Embryonic facial prominence (tissue), 1 donor: ENCODE results near the gene SUPT5H.
A peak's percentile ranks its signal among the peaks of the same experiment; 100 is the strongest.
"Not testable (repeated sequence)": the region's sequence is repeated elsewhere in the genome, so short reads cannot be mapped to it uniquely, and the experiment has no call there.

Experiments
- DNase-seq: peaks from one replicate; pipeline ENCODE4 v3.0.0-alpha.2; 2016; ENCODE audit errors: extremely low spot score

SUPT5H gene

DNA sequence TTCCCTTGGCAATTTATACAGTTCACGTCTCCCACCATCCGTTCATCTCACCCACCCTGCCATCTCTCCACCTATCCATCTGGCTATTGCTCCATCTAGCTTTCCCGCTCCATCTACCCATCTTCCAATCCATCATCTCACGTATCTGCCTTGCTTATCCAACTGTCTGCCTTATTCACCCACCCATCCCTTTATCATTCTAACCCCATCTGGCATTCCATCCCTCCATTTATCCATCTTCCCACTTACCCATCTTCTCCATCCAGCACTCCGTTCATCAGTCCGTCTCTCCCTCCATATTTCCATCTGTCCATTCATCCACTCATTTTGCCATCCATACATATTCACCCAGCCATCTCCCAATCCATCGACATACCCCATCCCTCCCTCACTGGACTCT lies 19.6 kb upstream of the SUPT5H start:
- DNase-seq = no peak

DNA sequence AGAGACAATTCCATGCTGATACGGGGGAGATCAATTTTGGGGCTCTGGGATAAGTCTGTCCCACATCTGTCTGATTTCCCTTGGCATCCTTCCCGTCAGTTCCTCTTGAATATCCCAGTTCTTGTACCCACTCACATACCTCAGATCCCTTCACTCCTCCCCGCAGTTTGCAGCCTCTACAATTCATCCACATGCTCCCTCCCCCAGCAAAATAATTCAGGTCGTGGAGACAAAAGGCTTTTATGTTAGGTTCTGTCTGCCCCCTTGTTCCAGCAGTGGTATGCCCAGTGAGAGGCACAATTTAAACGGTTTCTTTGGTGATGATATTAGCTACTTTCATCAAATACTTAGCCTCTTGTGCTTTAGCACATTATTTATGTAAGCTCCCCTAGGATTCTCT lies 19.2 kb upstream of the SUPT5H start:
- no peak for DNase-seq

DNA sequence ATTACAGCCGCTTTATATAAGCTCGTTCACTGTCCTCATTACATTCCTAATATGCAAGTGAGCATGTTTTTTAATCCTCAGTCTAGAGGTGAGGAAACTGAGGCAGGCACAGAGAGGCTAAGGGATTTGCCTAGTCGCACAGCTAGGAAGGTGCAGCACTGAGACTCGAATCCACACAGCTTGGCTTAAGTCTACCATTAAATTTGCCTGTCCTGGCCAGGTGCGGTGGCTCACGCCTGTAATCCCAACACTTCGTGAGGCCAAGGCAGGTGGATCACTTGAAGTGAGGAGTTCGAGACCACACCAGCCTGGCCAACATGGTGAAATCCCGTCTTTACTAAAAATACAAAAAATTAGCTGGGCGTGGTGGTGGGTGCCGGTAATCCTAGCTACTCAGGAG lies 17.7 kb upstream of the SUPT5H start:
- DNase-seq = no peak

DNA sequence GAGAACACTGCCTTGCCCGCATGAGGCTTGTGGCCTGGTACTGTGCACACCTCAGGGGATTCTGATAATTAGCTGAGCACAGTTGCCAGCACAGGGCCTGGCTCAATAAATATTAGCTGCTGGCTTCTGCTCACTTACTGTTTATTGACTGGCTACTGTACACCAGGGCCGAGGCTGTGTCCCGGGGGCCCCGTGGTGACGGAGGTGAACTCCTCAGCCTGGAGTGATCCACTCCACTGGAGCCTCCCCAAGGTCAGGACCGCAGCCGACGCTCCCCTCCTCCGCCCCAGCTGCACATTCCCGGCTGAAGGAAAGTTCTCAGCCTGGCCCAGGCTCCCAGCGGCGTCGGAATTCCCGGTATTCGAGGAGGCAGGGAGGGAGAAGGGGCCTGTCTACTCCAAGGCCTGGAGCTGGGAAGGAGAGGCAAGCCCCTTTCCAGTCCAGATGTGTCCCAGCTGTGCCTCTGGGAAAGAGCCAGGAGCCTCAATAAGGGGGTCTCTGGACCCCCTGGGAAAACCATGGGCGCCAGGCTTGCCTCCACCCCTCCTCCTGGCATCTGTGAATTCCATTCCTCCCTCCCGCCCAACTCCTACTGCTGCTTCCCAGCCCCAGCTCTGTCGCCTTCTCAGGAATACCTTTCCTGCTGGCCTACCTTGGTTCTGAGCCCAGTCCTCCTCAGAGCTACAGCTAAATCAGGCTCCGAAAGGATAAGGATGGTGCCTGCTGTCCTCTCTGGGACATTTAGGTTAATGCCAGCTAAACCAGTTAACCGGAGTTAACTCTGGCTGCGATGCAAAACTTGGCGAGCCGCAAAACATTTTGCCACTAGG lies 16.9 kb upstream of the SUPT5H start:
- peak; percentile 81 for DNase-seq

DNA sequence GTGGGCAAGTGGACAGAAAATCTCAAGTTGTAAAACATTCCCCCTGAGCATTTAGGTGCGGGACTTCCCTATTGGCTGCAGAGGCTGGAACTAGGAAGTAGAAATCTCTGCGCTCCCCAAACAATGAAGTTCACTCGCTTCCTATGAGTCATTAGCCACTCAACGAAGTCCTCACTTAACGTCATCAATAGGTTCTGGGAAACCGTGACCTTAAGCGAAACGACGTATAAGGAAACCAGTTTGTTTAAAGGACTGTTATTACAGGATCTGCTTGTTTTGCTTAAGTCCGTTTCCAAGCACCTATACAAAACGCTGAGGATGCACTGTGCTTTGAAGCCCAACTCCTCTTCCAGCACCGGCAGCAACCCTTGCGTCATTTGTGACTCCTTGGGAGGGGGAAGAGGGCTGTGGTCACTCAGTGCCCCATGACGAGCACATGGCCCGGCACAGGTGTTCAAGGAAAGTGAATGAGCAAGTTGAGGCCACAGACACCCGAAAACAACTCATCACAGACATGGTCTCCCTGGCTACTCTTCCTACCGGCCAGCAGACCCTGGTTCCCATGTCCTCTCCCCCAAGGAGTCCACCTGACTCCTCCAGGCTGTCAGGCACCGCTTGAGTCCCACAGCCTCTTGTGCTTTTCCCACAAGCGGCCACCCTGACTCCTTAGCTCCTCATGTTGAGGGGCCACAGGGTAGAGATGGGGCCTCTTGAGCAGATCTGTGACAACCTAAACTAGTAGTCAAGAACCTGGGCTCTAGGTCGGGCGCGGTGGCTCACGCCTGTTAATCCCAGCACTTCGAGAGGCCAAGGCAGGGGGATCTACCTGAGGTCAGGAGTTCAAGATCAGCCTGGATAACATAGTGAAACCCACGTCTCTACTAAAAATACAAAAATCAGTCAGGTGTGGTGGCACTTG lies 14.4 kb upstream of the SUPT5H start:
- no peak for DNase-seq

DNA sequence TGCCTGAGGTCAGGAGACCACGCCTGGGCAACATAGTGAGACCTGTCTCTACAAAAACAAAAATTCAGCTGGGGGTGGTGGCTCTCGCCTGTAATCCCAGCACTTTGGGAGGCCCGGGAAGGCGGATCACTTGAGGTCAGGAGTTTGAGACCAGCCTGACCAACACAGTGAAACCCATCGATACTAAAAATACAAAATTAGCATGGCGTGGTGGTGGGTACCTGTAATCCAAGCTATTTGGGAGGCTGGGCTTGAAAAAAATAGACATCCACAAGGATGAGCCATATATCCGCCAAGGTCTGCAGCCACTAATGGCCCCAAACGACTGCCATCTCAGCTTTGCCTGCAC lies 12.7 kb upstream of the SUPT5H start:
- DNase-seq = no peak

DNA sequence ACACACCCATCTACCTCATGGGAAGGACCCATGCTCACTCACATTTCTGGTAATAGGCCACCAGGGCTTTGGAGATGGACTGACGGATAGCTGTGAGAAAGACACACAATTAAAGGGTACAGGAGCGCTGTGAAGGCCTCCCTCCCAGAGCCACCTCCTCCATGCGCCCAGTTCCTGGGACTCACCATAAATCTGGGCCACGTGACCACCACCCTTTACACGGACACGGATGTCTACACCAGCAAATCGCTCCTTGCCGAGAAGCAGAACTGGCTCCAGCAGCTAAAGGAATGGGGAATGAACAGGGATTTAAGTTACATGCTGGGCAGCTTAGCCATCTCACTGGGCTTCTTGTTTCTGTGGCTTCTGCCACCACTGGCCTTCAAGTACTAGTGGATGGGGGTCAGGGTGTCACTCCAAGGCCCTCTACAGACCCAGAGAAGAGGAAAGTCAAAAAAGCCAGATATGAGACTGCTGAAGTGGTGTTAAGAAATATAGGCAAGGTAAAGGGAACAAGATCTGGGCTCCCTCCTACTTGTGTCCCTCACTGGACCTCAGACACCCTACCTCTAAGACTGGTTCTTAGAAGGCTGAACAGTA lies 11.8 kb upstream of the SUPT5H start:
- DNase-seq = no peak

DNA sequence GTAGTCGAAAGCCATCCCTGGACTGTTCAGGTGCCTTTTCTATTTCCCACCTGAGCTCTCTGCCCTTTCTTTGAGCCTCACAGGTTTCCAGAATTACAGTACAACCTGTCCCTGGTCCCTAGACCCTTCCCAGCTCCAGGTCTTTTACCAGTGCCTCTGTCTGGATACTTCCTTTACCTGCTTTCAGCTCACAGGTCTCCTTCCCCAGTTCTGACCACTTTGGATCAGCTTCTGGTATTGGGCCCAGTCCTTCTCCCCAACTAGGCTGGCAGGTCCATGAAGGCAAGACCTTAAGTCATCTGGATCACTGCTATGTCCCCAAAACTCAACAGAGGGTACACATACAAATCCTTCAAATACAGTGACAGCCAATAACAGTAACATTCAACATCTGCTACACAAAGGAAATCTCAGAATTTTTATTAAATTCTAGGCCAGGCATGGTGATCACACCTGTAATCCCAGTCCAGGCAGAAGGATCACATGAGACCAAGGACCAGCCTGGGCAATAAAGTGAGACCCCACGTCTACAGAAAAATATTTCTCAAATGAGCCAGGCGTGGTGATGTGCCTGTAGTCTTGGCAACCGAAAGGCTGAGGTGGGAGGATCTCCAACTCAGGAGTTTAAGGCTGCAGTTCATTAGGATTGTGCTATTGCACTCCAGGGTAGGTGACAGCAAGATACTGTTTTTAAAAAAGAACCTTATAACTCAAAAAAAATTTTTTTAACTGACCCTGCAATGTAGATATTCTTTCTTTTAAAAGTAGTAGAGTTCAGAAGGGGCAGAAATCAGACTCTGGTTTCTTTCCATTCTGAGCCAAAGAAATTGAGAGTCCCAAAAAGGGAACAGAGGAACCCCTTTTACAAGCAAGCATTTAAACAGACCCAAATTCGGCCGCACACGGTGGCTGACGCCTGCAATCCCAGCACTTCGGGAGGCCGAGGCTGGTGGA lies 11.0 kb upstream of the SUPT5H start:
- no peak for DNase-seq

DNA sequence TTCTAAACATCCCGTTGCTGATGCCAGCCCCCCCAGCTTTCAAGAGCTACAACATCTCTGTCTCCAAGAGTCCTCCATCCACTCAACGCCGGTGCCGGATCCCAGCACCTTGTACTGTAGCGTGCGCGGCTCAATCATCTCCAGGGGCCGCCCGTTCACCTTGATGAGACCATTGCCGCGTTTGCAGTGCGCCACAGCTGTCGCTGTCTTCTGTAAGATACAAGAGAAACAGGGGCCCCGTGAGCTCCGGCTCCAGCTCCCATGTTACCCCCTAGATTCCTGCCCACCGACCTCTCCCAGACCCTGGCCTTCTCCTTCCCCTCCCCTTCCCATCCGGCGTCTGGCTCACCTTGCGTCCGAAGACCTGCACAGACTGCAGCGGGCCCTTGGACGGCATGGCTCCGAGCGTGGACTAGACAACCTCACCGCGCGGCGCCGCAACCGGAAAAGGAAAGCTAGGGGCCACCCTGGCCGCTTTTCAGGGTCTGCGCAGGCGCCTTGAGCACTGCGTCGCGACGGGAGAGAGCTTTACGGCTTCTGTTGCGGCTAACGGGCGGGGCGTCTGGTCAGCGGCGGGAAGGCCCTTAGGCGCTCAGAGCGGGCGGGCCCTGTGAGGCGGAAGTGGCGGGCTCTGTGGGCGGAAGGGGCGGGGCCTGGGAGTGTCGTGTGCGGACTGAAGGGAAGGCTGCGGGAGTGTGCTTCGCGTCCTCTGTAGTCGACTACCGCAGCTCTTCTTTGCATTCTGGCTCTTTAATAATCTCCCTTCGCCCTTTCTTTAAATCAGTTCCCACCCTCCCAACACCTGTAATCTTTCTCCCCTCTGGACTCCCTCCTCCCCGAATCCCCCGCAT lies 9.7 kb upstream of the SUPT5H start, which contains the start of gene RPS16:
Gene RPS16, minus strand, starts transcription at position 451 of the 851 bp plus-strand sequence. Its CDS starts 54 bp downstream, at position 397.
- peak; percentile 96 for DNase-seq

DNA sequence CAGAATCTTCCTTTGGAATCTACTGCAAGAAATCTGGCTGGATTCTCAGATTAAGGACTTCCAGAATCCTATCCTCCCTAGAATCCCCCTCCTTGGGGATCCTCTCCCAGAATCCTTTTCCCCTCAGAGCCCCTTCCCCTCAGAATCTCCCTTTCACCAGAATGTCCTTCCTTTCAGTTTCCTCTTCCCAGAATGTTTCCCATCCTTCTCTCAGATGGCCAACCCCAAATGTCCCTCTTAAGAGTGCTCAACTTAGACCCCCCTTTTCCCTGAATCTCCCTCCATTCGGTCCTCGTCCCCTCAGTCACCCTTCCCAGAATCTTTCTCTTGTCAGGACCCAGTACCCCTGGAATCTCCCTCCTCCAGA lies 9.0 kb upstream of the SUPT5H start:
- DNase-seq = peak; percentile 30

DNA sequence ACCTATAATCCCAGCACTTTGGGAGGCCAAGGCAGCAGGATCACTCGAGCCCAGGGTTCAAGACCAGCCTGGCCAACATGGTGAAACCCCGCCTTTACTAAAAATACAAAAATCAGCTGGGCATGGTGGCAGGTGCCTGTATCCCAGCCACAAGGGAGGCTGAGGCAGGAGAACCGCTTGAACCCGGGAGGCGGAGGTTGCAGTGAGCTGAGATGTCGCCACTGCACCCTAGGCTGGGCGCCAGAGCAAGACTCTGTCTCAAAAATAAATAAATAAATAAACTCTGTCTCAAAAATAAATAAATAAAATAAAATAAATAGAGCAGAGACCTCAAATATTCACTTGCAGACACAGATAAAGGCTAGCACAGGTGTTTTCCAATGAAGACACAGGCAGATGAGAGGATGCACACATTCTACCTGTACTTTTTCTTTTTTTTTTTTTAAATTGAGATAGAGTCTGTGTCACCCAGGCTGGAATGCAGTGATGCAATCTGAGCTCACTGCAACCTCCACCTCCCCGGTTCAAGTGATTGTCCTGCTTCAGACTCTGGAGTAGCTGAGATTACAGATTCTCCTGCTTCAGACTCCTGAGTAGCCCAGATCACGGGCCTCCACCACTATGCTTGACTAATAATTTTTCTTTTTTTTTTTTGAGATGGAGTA lies 7.0 kb upstream of the SUPT5H start:
- no peak for DNase-seq

DNA sequence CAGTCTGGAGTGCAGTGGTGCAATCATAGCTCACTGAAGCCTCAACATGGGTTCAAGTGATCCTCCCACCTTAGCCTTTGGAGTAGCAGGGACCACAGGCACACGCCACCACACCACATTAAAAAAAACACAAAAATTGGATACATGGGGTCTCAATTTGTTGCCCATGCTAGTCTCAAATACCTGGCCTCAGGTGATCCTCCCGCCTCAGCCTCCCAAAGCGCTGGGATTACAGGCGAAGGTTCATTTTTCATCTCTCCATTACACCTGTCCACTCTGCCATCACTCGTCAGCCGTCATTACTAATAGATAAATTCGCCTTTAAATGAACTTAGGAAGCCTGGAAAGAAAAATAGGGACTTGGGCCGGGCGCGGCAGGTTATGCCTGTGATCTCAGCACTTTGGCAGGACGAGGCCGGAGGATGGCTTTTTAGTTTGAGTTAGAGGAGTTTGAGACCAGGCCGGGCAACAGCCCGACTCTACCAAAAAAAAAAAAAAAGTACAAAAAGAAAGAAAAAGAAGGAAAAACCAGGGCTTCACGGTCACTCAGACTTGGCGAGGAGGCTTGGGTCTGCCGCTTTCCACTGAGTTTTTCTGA lies 685 bp upstream of the SUPT5H start:
- no peak for DNase-seq

DNA sequence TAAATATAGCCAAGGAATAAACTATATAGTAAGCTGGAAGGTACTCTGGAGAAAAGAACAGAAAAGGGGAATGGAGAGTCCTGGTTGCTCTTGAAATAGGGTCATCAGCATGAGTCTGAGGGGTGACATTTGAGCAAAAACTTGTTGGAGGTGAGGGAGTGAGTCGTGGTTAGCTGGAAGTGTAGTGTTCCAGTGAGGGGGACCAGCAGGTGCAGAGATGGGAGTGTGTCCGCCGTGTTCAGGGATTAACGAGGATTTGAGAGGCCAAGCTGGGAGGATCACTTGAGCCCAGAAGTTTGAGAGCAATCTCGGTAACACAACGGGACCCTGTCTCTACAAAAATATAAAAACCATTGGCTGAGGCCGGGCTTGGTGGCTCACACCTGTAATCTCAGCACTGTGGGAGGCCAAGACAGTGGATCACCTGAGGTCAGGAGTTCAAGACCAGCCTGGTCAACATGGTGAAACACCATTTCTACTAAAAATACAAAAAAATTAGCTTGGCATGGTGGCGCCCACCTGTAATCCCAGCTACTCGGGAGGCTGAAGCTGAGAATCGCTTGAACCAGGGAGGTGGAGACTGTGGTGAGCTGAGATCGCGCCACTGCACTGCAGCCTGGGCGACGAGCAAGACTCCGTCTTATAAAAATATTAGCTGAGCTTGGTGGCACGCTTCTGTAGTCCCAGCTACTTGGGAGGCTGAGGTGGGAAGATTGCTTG lies 1.1 kb downstream of the SUPT5H start:
- DNase-seq = no peak

DNA sequence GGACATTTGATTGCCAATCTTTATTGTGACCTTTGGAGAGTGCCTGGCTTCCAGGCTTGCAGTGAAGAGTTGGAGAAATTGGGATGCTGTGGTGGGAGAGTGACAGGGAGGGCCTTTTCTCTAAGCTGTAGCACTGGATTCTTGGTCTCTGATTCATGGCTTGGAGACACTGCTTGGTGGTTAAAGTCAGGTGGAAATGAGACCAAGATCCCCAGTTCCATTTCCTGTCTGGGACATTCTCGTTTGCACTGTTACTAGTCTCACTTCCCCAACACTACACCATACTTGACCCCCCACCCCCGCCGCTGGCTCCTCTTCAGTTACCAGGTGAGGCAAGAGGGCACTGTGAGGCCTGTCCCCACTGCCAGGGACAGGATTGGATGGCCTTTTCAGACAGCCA lies 2.9 kb downstream of the SUPT5H start:
- DNase-seq = no peak

DNA sequence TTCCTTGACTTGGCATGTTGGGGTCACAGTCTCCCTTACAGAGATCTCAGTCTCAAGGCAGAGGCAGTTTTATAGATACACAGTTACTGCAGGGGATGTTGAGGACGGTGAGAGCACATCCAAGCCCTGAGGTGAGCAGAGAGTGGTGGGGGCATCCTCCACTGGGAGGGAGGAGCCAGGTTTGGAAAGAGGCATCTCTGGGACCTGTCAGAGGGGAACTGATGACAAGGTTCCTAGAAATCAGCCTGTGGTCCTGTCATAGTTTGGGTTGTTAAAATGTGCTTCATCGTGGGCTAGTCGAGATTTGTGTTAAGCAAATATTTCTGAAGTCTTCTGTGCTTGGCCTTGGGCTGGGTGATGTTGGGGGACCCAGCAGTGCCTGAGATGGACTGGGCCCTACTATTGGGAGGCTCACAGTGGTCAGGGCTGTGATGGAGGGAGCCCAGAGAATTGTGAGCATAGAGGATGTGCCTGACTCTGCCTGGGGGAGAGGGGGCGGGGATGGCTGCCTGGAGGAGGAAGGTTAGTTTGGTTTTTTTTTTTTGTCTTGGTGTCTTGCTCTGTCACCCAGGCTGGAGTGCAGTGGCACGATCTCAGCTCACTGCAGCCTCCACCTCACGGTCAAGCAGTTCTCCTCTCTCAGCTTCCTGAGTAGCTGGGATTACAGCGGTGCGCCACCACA lies 3.9 kb downstream of the SUPT5H start:
- no peak for DNase-seq

DNA sequence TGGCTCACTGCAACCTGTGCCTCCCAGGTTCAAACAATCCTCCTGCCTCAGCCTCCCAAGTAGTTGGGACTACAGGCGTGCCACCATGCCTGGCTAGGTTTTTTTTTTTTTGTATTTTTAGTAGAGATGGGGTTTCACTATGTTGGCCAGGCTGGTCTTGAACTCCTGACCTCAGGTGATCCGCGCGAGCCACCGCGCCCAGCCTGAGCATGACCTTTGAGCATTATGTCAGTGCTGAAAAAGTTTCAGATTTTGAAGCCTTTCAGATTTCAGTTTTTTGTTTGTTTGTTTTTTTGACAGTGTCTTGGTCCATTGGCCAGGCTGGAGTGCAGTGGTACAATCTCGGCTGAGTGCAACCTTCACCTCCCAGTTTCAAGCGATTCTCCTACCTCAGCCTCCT lies 5.9 kb downstream of the SUPT5H start:
- not testable (repeated sequence) for DNase-seq

DNA sequence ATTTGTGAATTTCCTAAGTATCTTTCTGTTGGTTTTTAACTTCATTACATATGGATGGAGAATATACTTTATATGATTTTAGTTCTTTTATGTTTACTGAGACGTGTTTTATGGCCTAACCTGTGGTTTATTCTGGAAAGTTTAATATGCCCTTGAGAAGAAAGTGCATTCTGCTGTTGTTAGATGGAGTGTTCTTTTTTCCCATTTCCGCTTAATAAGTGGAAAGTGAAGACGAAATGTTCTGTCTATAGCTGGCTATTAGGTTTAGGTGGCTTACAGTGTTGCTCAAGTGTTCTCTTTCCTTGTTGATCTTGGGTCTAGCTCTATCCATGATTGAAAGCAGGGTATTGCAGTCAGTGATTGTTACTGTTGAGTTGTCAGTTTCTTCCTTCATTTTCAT lies 18.0 kb downstream of the SUPT5H start:
- no peak for DNase-seq
